ELF-1 (cell line): Measurements from ENCODE around the gene IGFLR1.
"Not testable (repeated sequence)": the region's sequence is repeated elsewhere in the genome, so short reads cannot be mapped to it uniquely, and the experiment has no call there.

Experiments
- DNase-seq: peaks from one replicate; pipeline ENCODE4 v3.0.0-alpha.2; 2016; ENCODE audit warnings: low read depth, low spot score

IGFLR1 gene

DNA sequence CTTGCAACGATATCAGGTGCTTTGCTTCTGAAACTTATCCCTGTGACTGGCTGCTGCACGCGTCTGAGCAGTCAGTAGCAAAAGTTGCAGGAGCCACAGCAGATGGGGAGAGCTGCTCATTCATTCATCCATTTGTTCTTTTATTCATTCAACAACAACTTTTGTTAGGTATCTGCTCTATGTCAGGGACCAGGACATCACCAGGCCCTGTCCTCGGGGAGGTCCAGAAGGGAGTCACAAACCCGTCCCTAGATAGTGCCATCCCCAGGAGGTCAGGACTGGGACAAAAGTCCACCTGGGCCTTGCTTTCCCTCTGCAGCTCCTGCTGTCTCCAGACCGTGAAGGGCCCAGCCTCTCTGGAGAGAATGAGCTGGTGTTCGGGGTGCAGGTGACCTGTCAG, 35.7 kb upstream of the IGFLR1 start:
- no peak for DNase-seq

DNA sequence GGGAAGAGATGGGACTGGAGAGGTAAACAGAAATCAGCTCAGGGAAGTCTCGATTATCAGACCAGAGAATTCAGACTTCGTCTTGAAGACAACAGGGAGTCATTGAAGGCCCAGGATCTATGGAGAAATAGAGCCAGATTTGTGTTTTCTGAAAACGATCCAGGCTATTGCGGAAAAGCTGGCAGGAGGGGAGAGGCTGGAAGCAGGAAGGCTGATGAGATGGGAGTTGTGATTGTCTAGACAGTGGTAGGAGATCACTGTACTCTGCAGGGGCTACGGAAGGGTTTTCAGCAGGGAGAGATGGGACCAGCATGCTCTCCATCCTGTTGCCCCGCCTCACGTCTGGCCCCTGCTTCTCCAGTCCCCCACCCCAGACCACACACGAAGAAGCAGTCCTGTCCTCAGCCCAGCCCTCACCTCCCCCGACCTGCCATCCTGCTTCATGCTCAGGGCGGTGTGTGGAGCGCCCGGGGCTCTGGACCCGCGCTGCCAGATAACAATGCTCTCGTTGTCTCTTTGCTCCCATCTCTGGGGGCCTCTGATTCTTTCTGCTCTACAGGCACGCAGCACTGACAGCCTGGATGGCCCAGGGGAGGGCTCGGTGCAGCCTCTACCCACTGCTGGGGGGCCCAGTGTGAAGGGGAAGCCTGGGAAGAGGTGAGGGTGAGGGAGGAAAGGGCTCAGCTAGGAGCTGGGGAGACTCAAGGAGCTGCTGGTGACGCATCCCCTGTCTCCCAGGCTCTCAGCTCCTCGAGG, 35.0 kb upstream of the IGFLR1 start:
- peak; percentile 86 for DNase-seq

DNA sequence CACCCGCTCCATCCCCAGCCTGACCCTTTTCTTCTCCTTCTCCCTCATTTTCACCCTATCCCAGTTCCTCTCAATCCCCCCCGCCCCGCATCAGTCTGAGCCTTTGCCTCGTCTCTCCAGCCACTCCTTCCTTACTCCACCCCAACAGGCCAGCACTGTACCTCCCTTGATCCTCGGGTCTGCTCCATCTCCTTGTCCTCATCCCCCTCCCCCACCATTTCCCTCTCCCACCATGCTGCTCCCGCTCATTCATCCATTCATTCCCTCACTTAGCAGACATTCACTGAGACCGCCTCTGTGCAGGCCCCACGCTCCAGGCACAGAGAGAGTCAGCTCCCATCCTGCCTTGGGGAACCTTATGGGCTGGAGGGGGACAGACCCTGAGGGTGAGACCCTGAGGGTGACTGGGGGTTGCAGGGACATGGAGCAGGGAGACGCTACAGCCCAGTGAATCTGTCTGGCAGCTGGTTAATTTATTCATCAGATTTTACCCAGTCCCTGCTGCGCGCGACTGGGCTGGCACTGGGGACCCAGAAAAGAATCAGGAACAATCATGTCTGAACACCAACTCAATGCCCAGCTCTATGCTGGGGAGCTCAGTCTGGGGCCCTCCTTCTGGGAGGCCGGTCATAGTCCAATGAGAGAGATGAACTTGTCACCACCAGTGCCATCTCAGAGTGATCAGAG, 34.0 kb upstream of the IGFLR1 start:
- no peak for DNase-seq

DNA sequence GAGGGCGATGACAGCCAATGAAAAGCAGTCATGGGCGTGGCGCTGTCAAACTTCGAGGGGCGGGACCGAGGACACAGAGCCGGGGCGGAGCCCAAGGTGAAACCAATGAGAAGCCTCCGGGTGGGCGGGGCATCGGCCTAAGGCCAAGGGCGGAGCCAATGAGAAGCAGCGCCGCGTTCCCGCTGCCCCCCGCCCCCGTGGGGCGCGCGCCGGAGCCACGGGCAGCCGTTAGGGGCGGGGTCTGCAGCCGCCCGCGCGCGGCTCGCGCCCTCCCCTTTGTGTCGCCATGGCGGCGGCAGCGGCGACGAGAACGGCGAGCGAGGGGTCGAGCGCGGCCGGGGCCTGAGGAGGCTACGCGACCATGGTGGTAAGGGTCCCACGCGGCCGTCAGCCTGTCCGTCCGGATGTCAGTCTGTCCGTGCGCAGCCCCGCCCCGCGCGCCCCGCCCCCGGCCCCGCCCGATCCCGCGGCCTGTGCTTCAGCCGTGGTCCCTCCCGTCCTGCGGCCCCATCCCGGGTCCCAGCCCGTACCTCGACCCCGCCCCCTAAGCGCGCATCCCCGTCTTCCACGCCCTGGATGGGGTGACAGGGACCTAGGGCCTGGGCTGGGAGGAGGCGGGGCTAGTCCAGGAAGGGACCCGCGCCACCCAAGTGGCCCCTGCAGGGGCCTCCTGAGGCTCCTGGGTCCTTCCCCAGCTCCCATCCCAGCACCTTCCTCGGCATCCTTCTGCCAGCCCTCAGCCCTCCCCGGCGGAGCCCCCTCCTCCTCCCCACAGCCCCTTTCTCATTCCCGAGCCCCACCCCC, 33.2 kb upstream of the IGFLR1 start, which contains the start of gene ARHGAP33:
ARHGAP33 (plus strand) TSS at position 267 of the 804 bp plus-strand sequence; CDS start at position 362, 95 bp downstream.
- peak; percentile 97 for DNase-seq

DNA sequence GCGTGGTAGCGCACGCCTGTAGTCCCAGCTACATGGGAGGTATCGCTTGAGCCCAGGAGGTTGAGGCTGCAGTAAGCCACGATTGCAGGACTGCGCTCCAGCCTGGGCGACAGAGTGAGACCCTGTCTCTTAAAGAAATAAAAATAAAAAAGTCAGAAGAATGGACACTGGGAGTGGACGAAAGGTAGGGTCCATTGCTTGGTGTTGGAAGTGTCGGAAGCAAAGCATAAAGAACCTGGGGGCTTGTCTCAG, 32.7 kb upstream of the IGFLR1 start:
- no peak for DNase-seq

DNA sequence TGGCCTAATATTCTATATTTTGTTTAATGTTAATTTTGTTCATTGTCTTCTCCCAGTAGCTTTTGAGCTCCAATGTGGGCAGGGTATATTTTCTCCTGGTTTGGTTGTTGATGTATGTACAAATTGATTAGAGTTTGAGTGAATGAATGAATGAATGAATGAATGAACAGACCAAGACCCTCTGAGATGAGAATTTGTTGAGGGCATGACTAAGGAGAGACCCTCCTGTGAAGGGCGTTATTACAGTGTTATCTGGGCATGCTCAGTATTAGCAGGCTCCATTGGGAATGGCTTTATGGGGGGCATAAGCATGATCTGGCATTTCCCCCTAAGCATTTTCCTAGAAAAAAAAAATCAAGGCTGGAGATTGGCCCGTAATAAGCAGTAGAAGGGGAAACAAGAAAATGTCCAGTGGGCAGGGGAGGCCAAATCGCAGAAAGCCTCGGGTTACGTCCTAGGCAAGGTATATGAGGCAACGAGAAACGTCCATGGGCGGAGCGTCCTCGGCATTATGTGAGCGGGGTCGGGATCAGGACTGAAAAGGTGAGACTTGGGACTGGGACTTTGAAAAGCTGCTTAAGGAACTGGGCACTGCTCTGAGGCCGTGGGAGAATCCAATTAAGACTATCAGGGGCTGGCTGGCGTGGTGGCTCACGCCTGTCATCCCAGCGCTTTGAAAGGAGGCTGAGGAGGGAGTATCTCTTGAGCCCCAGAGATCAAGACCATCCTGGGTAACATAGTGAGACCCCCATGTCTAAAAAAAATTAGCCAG, 32.2 kb upstream of the IGFLR1 start:
- DNase-seq: no peak

DNA sequence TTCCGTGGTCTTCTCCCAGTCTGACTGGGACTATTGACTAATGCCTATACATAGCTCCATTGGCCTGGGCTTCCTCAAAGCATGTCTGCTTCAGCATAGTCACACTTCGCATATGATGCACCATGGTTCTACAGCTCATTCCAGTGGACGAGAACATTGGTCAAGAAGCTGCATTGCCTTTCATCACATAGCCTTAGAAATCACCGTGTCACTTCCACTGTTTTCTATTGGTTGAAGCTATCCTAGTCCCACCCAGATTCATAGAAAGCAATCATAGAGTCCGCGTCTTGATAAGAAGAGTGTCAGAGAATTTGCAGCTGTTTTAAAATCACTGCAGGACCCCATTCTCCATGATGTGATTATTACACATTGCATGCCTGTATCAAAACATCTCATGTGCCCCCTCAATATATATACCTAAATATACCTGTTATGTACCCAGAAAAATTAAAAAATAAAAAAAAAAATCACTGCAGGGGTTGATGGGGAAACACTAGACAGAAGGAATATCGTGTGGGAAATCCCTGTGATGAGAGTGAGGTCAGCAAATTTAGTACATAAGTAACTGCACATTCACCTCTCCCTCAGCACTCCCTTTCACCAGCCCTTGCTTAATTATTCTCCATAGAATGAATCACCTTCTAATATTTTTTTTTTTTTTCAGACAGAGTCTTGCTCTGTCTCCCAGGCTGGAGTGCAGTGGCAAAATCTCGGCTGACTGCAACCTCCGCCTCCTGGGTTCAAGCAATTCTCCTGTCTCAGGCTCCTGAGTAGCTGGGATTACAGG, 31.0 kb upstream of the IGFLR1 start:
- DNase-seq: no peak

DNA sequence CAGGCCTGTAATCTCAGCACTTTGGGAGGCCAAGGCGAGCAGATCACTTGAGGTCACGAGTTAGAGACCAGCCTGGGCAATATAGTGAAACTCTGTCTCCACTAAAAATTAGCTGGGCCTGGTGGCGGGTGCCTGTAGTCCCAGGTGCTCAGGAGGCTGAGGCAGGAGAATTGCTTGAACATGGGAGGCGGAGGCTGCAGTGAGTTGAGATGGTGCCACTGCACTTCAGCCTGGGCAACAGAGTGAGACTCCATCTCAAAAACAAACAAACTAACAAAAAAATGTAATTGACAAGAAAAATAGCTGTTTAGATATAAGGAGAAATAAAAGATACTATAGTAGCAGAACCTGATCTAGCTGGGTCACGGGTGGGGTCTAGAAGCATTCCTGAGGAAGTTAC, 30.1 kb upstream of the IGFLR1 start:
- not testable (repeated sequence) for DNase-seq

DNA sequence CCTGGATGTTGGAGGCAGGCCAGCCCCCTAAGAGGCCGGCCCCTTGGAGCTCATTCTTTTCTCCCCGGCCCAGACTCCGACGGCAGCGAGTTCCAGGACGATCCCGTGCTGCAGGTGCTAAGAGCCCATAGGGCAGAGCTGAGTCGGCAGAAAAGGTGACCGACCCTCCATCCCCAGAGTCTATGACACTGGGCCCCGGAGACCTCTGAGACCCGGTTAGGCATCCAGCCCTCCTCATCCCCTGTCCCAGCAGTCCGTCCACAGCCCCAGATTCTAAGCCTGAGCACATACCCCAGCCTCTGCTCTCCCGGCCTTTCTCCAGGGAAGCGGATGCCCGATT, 25.8 kb upstream of the IGFLR1 start:
- DNase-seq: no peak

DNA sequence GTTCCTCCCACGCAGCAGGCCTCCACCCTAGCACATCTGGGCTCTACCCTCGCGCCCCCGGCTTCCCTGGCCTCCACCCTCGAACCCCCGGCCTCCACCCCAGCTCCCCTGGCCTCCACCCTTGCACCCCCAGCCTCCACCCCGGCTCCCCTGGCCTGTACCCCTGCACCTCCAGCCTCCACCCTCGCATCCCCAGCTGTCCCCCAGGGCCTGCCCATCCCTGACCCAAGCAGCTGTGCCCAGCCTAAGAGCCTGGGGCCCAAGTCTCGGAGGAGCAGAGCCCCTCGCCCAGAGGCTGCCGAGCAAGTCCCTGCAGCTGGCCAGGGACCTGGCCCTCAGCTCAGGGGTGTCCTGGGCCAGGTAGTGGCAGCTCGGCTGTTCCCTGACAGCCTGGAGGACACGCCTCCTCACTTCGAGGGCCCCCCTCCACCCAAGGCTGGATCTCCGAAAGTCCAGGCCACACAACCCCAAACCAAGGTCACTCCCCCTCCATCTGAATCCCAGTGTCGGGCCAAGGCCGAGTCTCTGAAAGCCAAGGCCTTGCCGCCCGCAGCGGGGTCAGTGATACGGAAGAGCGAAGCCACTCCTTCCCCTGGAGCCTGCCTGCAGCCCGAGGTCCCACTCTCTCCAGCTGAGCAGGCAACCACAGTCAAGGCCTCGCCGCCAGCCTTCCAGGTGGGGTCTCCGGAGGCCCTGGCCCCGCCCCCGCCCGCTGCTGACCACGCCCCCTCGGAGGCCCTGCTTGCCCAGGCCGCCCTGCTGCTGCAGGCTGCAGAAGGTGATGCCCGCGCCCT, 25.2 kb upstream of the IGFLR1 start:
- DNase-seq: peak; percentile 70

DNA sequence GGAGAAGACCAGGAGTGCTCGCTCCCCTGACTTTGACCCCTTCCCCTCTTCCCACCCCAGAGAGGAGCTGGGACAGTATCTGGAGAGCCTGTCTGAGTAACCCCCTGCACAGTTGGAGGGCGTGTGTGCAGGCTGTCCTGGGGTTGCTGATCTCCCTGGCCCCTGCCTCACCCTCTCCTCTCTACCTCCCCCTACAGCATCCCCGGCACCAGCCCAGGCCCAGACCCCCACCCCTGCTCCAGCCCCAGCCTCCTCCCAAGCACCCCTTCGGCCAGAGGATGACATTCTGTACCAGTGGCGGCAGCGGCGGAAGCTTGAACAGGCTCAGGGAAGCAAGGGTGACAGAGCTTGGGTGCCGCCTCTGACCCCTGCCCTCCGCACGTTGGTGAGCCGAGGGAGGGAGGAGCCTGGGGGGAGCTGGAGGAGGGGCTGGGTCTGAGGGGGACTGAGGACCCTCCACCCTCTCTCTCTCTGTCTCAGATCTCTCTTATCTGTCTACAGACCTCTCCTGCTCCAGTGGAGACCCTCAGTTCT, 24.4 kb upstream of the IGFLR1 start:
- DNase-seq: no peak

DNA sequence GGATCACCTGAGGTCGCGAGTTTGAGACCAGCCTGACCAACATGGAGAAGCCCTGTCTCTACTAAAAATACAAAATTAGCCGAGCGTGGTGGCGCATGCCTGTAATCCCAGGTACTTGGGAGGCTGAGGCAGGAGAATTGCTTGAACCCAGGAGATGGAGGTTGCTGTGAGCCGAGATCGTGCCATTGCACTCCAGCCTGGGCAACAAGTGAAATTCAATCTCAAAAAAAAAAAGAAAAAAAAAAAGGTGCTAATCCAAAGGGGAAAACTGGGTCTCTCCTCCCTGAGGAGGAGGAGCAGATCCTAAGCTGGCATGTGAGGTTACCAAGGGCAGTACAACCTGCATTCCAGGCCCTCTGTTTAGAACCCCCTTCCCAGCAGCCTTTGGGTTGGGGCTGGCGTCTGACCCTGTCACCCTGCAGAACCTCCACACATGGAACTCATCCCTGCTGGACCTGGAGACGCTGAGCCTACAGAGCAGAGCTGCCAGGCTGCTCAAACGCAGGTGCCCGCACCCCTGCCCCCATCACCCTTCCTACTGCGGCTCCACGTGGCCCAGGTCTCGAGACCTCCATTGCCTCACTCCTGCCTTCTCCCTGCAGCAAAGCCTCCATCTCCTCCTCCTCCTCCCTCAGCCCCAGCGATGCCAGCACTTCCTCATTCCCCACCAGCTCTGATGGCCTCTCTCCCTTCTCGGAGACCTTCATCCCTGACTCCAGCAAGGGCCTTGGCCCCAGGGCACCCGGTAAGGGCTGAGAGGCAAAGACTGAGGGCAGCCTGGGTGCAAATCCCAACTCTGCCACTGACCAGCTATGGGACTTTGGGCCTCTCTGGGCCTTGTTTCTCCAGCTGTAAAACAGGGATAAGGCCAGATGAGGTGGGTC, 22.4 kb upstream of the IGFLR1 start:
- no peak for DNase-seq

DNA sequence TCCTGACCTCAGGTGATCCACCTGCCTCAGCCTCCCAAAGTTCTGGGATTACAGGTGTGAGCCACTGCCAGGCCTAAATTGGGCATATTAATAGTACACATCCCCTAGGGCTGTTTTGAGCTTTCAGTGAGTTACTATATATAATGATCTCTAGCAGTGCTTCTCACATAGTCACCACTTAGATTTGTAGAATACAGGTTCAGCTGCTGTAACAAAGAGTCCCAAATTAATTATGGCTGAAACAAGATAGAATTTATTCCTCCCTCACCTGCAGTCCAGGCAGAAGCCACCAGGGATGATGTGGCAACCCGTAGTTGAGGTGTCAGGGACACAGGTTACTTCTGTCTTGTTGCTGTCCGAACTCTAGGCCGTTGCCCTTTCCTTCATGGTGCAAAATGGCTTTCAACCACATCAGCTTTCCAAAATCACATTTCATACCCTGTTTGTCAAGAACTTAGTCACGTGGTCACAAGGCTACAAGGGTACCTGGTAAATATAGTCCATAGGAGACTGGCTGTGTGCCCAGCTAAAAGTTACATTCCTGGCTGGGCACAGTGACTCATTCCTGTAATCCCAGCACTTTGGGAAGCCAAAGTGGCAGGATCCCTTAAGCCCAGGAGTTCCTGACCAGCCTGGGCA, 18.6 kb upstream of the IGFLR1 start:
- DNase-seq: no peak

DNA sequence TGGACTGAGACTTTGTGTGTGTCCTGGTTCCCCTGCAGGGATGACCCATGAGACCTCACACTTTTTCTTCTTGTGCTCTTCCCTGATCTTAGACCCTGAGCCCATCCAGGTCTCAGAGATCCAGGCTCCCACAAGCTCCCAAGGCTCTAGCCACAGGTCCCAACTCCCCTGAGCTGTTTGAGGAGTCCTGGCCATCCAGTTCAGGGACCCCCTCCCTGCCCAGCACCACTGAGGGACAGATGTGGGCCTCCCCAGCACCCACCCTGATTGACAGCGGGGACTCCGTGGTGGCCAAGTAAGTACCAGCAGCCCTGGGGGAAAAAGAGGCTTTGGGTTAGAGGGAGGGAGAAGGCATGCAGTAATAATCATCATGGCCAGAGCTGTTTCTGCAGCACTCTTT, 17.4 kb upstream of the IGFLR1 start:
- no peak for DNase-seq

DNA sequence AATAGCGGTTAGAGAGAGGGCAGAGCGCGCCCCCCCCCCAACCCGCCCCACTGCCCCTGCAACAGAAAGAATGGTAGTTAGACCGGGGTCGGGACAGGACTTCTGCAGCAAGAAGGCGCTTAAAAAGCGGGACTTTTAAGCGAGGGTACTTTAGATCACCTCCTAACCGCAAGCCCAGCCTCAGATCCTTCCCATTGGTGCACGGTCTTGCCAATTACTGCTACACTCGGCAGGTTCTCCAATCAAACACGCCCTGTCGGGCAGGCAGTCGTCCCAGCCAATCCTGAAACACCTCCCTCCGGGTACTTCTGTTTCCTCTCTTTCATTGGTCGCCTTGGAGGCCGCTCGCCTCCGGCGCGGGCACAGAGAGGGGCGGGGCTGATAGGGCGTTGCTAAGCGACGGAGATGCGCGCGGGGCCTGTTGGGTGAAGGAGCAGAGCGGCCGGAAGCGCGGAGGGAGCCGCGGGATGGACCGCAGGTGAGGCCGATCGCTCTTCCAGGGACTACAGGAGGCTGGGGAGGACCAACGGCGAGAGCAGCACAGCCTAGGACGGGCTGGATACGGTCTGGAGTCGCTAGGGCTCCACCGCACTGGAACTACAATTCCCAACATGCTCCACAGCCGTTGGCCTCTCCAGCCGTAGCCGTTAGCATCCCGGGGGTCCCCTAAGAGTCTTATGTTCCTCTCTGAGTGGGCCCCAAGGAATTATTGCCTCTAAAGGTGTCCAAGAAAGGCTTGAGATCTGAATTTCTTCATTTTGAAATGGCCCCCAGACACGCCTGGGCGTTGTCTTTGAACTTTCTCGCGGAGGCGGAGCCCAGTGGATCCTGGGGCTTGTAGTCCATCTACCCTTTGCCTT, 15.7 kb upstream of the IGFLR1 start, which contains the start of gene PROSER3:
PROSER3 (plus strand) TSS at position 428 of the 860 bp plus-strand sequence; CDS start at position 468, 40 bp downstream.
- DNase-seq: peak; percentile 100

DNA sequence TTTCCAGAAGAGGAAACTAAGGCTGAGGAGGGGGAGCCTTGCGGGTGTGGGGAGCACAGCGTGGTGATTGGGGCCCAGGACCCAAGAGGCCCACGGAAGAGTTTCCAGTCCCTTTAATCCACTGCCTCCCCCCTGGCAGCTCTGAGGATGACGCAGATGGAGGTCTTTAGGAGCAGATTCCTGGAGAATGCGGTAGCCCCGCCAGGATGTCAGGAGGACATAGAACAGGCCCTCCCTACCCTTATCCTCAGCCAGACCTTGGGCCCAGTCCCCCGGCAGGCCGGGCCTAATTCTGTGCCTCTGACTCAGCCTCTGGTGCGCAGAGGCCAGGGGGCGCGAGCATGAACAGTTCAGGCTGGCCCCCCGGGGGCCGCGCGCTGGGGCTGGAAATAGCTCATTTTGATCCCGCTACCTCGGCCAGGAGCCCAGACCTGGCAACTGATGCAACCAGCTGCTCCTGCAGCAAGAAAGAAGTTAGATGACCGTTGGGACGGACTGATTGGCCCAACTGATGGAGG, 15.0 kb upstream of the IGFLR1 start:
- peak; percentile 93 for DNase-seq
